Cardiac fibroblast (primary cell): Measurements from ENCODE around the gene POLR2I.
A peak's percentile ranks its signal among the peaks of the same experiment; 100 is the strongest.

Experiments used
- DNase-seq, 2 donors: peaks; one replicate each; pipeline versions ENCODE4 v3.0.0 to v3.0.0-alpha.2; 2010; ENCODE audit warnings: low read depth in 2 of 2
- H3K4me3 ChIP-seq, 2 donors: replicated peaks in 1 of 2; 1 replicate in 1 of 2; 2 replicates in 1 of 2; pipeline ENCODE4 v1.5.1; 2011; ENCODE audit warnings: low read depth in 2 of 2, low read length in 2 of 2, mild to moderate bottlenecking in 2 of 2, moderate library complexity in 1 of 2
- TF ChIP-seq, protein P1 (sequence below): IDR thresholded peaks from one replicate; pipeline ENCODE4 v1.5.1; 2011; ENCODE audit warnings: low read depth, mild to moderate bottlenecking, low read length, inconsistent platforms

The POLR2I gene

GRCh38 chr19:36115453-36116343 lies 1.0 kb upstream of the POLR2I start, which contains the start of gene TBCB:
TSS of gene TBCB (plus strand) at chr19:36115468. CDS start at chr19:36115561, 93 bp downstream.
- peak within 1 kb of the TSS; percentile 92 to 97 for H3K4me3 ChIP-seq
- DNase-seq = peak; percentile 39 to 46
- TF ChIP-seq, protein P1, sequence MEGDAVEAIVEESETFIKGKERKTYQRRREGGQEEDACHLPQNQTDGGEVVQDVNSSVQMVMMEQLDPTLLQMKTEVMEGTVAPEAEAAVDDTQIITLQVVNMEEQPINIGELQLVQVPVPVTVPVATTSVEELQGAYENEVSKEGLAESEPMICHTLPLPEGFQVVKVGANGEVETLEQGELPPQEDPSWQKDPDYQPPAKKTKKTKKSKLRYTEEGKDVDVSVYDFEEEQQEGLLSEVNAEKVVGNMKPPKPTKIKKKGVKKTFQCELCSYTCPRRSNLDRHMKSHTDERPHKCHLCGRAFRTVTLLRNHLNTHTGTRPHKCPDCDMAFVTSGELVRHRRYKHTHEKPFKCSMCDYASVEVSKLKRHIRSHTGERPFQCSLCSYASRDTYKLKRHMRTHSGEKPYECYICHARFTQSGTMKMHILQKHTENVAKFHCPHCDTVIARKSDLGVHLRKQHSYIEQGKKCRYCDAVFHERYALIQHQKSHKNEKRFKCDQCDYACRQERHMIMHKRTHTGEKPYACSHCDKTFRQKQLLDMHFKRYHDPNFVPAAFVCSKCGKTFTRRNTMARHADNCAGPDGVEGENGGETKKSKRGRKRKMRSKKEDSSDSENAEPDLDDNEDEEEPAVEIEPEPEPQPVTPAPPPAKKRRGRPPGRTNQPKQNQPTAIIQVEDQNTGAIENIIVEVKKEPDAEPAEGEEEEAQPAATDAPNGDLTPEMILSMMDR = no peak

GRCh38 chr19:36113894-36114720 lies 568 bp downstream of the POLR2I start:
- TF ChIP-seq, protein P1 = peak; percentile 13

DNA sequence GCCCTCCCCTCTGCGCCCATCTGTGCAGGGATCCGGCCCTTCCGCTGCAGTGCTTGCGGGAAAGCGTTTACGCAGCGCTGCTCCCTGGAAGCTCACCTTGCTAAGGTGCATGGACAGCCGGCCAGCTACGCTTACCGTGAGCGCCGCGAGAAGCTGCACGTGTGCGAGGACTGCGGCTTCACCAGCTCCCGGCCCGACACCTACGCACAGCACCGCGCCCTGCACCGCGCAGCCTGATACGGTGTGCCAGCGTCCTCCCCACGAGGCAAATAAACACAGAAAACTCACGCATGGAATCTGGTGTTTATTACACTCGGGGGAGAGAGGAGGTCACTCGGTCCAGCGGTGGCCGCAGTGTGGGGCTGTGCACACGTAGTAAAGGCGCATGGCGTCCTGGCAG lies 1.2 kb downstream of the POLR2I start:
- H3K4me3 ChIP-seq = peak overlapping the region; percentile 92 to 97
- DNase-seq = no peak
- TF ChIP-seq, protein P1 = no peak

More at GRCh38 chr19:36113894-36114720, 568 bp downstream of the POLR2I start:
- peak; percentile 35 to 48 for DNase-seq
- peak overlapping the region; percentile 92 to 97 for H3K4me3 ChIP-seq

GRCh38 chr19:36112678-36113077 lies 2.0 kb downstream of the POLR2I start:
- DNase-seq = no peak
- TF ChIP-seq, protein P1 = no peak
- H3K4me3 ChIP-seq = no peak overlapping the region

GRCh38 chr19:36111200-36111539 lies 3.5 kb downstream of the POLR2I start:
- TF ChIP-seq, protein P1 = no peak
- no peak overlapping the region for H3K4me3 ChIP-seq
- no peak for DNase-seq

GRCh38 chr19:36110487-36111199 lies 4.0 kb downstream of the POLR2I start, which contains the start of gene OVOL3:
TSS of gene OVOL3 (plus strand) at chr19:36111143. CDS start at chr19:36111203, 60 bp downstream.
- no peak for DNase-seq
- TF ChIP-seq, protein P1 = no peak
- no peak within 1 kb of the TSS for H3K4me3 ChIP-seq
